Upper lobe of left lung (tissue), 4 donors: ENCODE measurements around the gene PDXK.

Source experiments
- EP300 ChIP-seq, 4 donors: sonication (generic); formaldehyde crosslinking; IDR thresholded peaks; one replicate each; pipeline ENCODE4 v1.5.1; 2017; ENCODE audit warnings: antibody characterized with exemption in 4 of 4, control low read depth in 2 of 4
- POLR2A ChIP-seq, 4 donors: fragments of 450-650 bp; IDR thresholded peaks; one replicate each; pipeline ENCODE4 v1.5.1; 2016 to 2017; ENCODE audit warnings: antibody characterized with exemption in 4 of 4, mild to moderate bottlenecking in 2 of 4
- POLR2AphosphoS5 ChIP-seq, 2 donors: sonication (generic); formaldehyde crosslinking; IDR thresholded peaks; one replicate each; pipeline ENCODE4 v1.5.1; 2017; ENCODE audit warnings: antibody characterized with exemption in 2 of 2
- TF ChIP-seq, protein P1 (sequence below), 6 experiments: fragments of 450-650 bp in 4 of 6; fragments of 200-600 bp in 2 of 6; sonication (generic) in 2 of 6; IDR thresholded peaks; one replicate each; pipeline ENCODE4 v1.5.1; 2016 to 2019; ENCODE audit warnings: antibody characterized with exemption in 6 of 6

DNA sequence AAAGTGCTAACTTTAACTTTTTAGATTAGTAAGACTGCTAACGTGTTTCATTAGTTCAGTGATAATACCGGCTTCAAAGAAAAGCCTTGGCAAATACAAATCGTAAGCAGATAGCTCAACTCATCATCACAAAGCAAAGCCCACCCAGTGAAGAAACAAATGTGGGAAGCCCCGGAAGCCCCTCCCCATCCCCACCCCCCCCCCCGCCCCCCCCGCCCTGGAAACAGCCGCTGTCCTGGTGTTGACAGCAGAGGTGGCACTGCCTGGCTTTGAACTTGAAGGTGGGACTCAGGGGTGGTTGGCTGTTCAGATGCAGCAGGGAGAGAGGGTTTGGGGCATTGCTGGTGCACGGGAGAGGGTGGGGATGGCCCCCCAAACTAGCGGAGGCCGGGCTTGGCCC is 14.1 kb downstream of the PDXK start:
- TF ChIP-seq, protein P1, sequence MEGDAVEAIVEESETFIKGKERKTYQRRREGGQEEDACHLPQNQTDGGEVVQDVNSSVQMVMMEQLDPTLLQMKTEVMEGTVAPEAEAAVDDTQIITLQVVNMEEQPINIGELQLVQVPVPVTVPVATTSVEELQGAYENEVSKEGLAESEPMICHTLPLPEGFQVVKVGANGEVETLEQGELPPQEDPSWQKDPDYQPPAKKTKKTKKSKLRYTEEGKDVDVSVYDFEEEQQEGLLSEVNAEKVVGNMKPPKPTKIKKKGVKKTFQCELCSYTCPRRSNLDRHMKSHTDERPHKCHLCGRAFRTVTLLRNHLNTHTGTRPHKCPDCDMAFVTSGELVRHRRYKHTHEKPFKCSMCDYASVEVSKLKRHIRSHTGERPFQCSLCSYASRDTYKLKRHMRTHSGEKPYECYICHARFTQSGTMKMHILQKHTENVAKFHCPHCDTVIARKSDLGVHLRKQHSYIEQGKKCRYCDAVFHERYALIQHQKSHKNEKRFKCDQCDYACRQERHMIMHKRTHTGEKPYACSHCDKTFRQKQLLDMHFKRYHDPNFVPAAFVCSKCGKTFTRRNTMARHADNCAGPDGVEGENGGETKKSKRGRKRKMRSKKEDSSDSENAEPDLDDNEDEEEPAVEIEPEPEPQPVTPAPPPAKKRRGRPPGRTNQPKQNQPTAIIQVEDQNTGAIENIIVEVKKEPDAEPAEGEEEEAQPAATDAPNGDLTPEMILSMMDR (IDR thresholded peaks at IDR 0.05), result no peak
- TF ChIP-seq POLR2A (IDR thresholded peaks at IDR 0.05) (no peak), EP300 (IDR thresholded peaks at IDR 0.05) (no peak), POLR2AphosphoS5 (IDR thresholded peaks at IDR 0.05) (no peak)
